Measurements from ENCODE around the gene CLTA.
"Not testable (repeated sequence)": the region's sequence is repeated elsewhere in the genome, so short reads cannot be mapped to it uniquely, and the experiment has no call there.

DNA sequence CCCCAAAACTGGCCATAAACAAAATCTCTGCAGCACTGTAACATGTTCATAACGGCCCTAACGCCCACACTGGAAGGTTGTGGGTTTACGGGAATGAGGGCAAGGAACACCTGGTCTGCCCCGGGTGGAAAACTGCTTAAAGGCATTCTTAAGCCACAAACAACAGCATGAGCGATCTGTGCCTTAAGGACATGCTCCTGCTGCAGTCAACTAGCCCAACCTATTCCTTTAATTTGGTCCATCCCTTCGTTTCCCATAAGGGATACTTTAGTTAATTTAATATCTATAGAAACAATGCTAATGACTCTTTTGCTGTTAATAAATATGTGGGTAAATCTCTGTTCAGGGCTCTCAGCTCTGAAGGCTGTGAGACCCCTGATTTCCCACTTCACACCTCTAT is 10.5 kb upstream of the CLTA start:
- TF ChIP-seq, protein P1, sequence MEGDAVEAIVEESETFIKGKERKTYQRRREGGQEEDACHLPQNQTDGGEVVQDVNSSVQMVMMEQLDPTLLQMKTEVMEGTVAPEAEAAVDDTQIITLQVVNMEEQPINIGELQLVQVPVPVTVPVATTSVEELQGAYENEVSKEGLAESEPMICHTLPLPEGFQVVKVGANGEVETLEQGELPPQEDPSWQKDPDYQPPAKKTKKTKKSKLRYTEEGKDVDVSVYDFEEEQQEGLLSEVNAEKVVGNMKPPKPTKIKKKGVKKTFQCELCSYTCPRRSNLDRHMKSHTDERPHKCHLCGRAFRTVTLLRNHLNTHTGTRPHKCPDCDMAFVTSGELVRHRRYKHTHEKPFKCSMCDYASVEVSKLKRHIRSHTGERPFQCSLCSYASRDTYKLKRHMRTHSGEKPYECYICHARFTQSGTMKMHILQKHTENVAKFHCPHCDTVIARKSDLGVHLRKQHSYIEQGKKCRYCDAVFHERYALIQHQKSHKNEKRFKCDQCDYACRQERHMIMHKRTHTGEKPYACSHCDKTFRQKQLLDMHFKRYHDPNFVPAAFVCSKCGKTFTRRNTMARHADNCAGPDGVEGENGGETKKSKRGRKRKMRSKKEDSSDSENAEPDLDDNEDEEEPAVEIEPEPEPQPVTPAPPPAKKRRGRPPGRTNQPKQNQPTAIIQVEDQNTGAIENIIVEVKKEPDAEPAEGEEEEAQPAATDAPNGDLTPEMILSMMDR (IDR thresholded peaks at IDR 0.05) = not testable (repeated sequence)
- TF ChIP-seq POLR2A (IDR thresholded peaks at IDR 0.05) = not testable (repeated sequence)
